Muscle of leg (tissue), 11 donors: Measurements from ENCODE around the gene RFTN1. TPM values are rescaled to one million over a fixed set of nuclear protein-coding genes. Genes with fewer than 3 reads are reported as not detected.

Experiments
- DNase-seq: peaks from one replicate; pipeline ENCODE4 v3.0.0; 2013
- H3K27ac ChIP-seq: one replicate; pipeline ENCODE4 v1.5.1; 2013; ENCODE audit warnings: mild to moderate bottlenecking, low read length, control low read depth
- H3K27me3 ChIP-seq: one replicate; pipeline ENCODE4 v1.6.1; 2013; ENCODE audit warnings: low read length; ENCODE audit not compliant: control insufficient read depth, insufficient read depth
- H3K36me3 ChIP-seq: one replicate; pipeline ENCODE4 v1.6.1; 2013; ENCODE audit warnings: low read length; ENCODE audit not compliant: control insufficient read depth, insufficient read depth
- H3K4me1 ChIP-seq: one replicate; pipeline ENCODE4 v1.6.1; 2013; ENCODE audit warnings: low read length; ENCODE audit not compliant: control insufficient read depth, insufficient read depth
- H3K4me3 ChIP-seq: one replicate; pipeline ENCODE4 v1.5.1; 2013; ENCODE audit warnings: low read length, control low read depth
- H3K9me3 ChIP-seq: replicated peaks from 2 replicates; pipeline ENCODE4 v1.6.1; 2013; ENCODE audit warnings: low read depth, low read length; ENCODE audit not compliant: control insufficient read depth
- WGBS: methylation state at CpG from one replicate; pipeline ENCODE4 v1.1.5; 2013; ENCODE audit warnings: missing lambda C conversion rate; ENCODE audit not compliant: insufficient coverage; 5-methylcytosine and 5-hydroxymethylcytosine counted together
- polyA plus RNA-seq, 8 donors: library from polyadenylated mRNA; unstranded; fragments of 120-200 nt; gene quantifications; one replicate each; pipeline versions ENCODE4 v1.2.1 to v1.2.3, GENCODE V29; 2013; ENCODE audit warnings: inconsistent platforms in 1 of 8, low replicate concordance in 1 of 8; ENCODE audit not compliant: insufficient read length in 8 of 8, insufficient read depth in 1 of 8
- total RNA-seq: library from RNA; stranded (reverse); fragments of 120-200 nt; gene quantifications from one replicate; pipeline ENCODE4 v1.2.4, GENCODE V29; 2013

RFTN1 gene
- total and polyA plus RNA-seq, 9 donors, result 15.0 to 19.2 (median 15.6) TPM

DNA sequence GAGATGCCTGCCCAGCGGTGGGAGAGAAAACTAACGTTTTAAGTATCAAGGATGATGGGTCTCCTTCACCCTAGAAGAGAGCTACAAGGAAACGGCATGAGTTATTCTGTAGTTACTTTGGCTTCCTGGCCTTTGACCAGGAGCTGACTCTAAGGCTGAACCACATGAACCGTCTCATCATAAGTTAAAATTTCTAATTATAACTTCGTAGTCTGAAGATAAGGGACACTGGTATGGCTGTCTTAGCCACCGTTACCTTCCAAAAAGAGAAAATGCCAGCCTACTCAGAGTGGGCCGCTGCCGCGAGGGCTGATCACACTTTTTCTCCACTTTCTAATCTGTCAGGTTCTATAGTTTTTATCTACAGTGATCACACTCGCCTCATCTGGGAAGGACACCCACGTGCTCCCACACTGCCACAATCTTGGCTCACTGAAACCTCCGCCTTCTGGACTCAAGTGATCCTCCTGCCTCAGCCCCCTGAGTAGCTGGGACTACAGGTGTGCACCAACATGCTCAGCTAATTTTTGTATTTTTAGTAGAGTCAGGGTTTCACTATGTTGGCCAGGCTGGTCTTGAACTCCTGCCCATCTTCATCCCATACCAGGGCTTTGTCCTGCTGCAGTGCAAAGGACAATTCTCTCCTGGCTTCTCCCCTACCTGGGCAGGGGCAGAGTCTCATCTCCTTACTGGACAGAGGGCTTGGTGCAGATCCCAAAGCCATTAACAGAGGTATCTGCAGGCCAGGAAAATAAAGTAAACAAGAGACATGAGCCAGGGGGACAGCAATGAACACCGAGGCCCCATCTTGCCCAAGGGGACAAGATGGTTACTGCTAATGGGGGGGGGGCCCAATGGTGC, 73.4 kb downstream of the RFTN1 start:
- no peaks in the 10 kb centered on the region for H3K9me3 ChIP-seq
- no peak overlapping the region for H3K4me3 ChIP-seq
- no peaks in the 10 kb centered on the region for H3K27me3 ChIP-seq
- no peaks in the 10 kb centered on the region for H3K36me3 ChIP-seq
- WGBS, result 90% methylated on average over 7 of the region's 13 CpGs
- no peak for DNase-seq
- H3K27ac ChIP-seq, result no peak overlapping the region
- no peaks in the 10 kb centered on the region for H3K4me1 ChIP-seq

DNA sequence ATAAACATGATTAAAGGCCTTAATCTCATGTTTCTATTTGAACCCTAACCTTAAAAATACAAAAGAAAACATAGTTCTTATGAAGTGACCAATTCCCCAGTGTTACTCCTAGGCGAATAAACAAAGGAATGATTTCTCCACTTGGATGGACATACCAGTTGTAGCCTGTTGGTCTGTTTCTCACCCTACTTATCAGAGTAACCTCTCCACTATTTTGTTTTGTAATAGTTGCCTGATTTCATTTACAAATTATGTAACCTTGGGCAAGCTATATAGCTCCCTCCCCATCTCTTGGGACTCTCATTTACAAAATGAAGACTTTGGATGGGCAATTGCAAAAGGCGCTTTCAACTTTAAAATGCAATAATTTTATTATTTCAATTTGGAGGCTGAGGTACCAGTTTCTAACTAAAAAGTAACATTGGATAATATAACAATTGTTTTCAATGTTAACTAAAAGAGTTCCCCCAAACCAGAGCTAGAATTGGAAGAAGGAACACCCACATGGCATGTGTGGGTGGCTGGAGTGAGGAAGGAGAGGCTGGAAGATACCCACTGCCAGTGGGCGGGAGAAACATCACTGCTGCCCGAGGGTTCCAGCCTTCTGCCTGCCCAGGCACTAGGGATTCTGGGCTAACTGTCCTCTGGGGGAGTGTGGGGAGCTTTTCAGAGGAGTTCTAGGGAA, 74.2 kb downstream of the RFTN1 start:
- no peaks in the 10 kb centered on the region for H3K4me1 ChIP-seq
- H3K27ac ChIP-seq, result no peak overlapping the region

DNA sequence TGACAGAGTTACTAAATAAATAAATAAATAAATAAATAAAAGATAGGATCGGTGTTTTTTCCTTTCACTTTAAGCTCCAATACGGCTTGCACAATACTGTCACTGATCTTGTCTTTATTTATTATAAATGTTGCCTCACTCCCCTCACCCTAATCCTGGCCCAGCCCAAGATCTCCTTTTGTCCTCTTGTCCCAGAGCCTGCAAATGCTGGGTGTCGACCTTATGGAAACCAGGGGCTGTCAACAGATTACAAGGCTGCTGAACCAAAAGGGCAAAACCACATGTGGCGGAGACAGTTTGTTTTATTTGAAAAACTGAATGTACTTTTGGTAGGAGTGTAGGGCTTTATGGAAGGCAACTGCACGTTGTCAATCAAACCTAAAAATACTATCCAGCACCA, 75.9 kb downstream of the RFTN1 start:
- no peak overlapping the region for H3K4me3 ChIP-seq
- no peaks in the 10 kb centered on the region for H3K4me1 ChIP-seq
- no CpG with 5 or more reads among the region's 5 CpGs for WGBS
- H3K27ac ChIP-seq, result no peak overlapping the region
- H3K27me3 ChIP-seq, result no peaks in the 10 kb centered on the region
- no peak for DNase-seq
- no peaks in the 10 kb centered on the region for H3K9me3 ChIP-seq
- H3K36me3 ChIP-seq, result no peaks in the 10 kb centered on the region

More for the DNA sequence above, 74.2 kb downstream of the RFTN1 start:
- no peaks in the 10 kb centered on the region for H3K27me3 ChIP-seq
- no peak overlapping the region for H3K4me3 ChIP-seq
- WGBS, result 83% methylated on average over 2 of the region's 4 CpGs
- no peaks in the 10 kb centered on the region for H3K36me3 ChIP-seq
- H3K9me3 ChIP-seq, result no peaks in the 10 kb centered on the region
- DNase-seq, result no peak

DNA sequence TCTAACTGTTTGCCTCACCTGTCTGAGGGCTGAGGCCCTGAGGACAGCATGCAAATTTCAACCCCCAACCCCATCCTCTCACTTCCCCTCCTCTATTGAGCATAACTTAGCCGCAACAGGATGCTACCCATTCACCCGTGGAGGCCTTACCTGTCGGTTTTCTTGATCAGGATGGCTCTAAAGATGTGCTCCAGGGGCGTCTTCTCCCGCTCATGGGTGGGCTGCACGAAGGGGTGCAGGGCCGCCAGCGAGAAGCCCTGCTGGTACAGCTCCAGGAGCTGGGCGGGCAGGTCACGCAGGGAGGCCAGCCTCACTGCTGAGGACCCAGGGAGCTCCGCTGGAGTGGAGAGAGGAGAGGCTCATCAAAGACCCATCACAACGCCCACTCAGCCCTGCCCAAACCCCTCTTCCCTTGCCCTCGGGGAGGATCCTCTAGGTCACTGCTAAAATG, 79.8 kb downstream of the RFTN1 start:
- Histone ChIP-seq H3K9me3 (no peaks in the 10 kb centered on the region), H3K27me3 (no peaks in the 10 kb centered on the region), H3K27ac (no peak overlapping the region), H3K4me3 (no peak overlapping the region), H3K4me1 (no peaks in the 10 kb centered on the region), H3K36me3 (no peaks in the 10 kb centered on the region)
- WGBS, result 88% methylated on average over 11 of the region's 13 CpGs
- no peak for DNase-seq

DNA sequence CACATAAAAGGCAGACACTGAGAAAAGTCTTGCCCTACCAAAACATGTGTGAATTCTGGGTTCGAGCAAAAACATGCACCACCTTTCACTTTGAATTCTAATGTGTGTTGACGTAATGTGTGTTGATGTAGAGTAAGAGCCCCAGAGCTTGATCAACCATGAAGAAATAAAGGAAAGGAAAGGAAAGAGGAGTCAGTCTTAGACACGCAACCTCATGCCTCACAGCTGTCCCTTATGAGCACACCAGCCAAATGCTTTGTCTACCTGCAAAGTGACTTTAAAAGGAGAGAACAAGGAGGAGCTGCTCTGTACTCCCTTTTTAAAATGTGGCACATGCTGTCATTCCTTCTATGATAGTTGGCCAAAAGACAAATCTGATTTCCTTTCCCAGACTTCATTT, 80.8 kb downstream of the RFTN1 start:
- Histone ChIP-seq H3K27me3 (no peaks in the 10 kb centered on the region), H3K9me3 (no peaks in the 10 kb centered on the region), H3K4me1 (no peaks in the 10 kb centered on the region), H3K4me3 (no peak overlapping the region), H3K27ac (no peak overlapping the region), H3K36me3 (no peaks in the 10 kb centered on the region)
- DNase-seq, result no peak
- WGBS, result no CpG with 5 or more reads among the region's 3 CpGs

DNA sequence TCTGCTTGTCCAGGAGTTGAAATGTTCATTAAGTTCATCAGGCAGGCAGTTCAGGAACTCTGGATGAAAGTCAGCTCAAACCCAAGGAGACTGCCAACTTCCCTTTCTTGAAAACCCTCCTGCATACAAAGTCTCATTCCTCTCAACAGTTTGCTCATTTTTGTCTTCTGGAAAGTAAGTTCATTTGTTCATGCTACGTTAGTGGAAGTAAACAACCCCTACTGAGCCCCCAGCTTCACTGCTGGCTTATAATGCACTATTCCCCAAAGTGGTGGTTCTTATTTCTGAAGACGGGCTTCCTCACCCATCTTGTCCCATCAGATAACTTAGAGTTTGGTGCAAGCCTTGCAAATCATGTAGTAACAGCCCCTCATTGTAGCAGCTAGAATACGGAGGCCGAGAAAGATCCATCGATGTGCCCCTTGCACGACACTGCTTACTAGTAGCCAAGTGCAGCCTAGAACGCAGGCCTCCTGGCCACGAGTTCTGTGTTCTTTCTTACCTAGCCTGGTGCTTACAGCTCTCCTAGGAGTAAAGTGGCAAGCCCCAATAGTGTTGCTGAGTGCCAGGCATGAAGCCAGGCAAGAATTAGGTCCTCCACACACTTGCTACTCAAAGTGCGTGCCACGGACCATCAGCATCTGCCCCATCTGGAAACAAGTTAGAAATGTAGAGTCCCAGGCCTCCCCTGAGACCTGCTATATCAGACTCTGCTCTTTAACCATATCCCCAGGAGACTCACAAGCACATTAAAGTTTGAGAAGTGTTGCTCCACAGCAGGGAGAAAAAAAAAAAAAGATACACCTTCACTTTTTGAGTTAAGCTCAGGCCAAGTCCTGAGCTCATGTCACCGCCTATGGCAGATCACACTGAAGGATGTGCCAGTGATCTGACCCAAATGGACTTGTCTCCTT, 82.5 kb downstream of the RFTN1 start:
- 78% methylated on average over 9 of the region's 11 CpGs for WGBS
- Histone ChIP-seq H3K27me3 (no peaks in the 10 kb centered on the region), H3K36me3 (no peaks in the 10 kb centered on the region), H3K4me3 (no peak overlapping the region), H3K27ac (no peak overlapping the region), H3K4me1 (no peaks in the 10 kb centered on the region), H3K9me3 (no peaks in the 10 kb centered on the region)
- DNase-seq, result no peak

DNA sequence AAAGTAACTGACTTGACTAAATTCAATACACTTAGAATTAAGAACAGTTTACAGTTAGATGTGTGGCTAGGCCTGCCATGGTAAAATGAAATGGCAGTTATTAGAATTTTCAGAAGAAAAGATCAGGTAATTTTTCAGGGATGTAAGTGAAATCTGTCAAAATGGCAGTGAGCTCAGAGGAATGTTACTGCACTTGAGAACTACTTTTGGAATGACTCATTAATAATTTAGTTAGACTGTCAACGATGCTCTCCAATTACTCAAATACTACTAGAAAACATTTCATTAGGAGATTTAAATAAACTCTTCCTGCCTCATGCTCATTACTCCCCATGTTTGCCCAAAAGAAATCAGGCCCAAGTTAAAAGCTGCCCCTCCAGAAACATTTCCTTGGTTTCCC, 84.4 kb downstream of the RFTN1 start:
- no peak for DNase-seq
- no peaks in the 10 kb centered on the region for H3K4me1 ChIP-seq
- H3K4me3 ChIP-seq, result no peak overlapping the region
- no peaks in the 10 kb centered on the region for H3K27me3 ChIP-seq
- no peaks in the 10 kb centered on the region for H3K9me3 ChIP-seq
- no peak overlapping the region for H3K27ac ChIP-seq
- no peaks in the 10 kb centered on the region for H3K36me3 ChIP-seq
- WGBS, result no CpG with 5 or more reads among the region's 1 CpG

DNA sequence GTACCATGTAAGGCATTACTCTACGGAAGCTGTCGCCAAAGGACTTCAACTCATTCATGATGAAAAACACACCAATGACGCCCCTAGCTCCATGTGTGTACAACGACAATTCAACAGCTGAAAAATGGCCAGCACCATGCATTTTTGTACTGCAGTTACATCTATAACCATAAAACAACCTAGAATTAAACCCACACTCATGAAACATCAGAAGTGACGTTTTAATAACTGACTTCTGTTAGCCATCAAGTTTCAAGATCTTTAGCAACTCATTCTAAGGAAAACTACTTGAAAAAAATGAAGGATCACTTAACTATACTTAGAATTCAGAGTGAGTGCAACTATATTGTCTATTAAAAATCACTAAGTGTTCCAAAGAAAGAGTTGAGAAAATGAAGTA, 84.9 kb downstream of the RFTN1 start:
- H3K4me3 ChIP-seq, result no peak overlapping the region
- no peak for DNase-seq
- H3K27ac ChIP-seq, result no peak overlapping the region
- WGBS, result 54% methylated on average over 3 of the region's 5 CpGs
- no peaks in the 10 kb centered on the region for H3K4me1 ChIP-seq
- no peaks in the 10 kb centered on the region for H3K9me3 ChIP-seq
- no peaks in the 10 kb centered on the region for H3K36me3 ChIP-seq
- no peaks in the 10 kb centered on the region for H3K27me3 ChIP-seq

DNA sequence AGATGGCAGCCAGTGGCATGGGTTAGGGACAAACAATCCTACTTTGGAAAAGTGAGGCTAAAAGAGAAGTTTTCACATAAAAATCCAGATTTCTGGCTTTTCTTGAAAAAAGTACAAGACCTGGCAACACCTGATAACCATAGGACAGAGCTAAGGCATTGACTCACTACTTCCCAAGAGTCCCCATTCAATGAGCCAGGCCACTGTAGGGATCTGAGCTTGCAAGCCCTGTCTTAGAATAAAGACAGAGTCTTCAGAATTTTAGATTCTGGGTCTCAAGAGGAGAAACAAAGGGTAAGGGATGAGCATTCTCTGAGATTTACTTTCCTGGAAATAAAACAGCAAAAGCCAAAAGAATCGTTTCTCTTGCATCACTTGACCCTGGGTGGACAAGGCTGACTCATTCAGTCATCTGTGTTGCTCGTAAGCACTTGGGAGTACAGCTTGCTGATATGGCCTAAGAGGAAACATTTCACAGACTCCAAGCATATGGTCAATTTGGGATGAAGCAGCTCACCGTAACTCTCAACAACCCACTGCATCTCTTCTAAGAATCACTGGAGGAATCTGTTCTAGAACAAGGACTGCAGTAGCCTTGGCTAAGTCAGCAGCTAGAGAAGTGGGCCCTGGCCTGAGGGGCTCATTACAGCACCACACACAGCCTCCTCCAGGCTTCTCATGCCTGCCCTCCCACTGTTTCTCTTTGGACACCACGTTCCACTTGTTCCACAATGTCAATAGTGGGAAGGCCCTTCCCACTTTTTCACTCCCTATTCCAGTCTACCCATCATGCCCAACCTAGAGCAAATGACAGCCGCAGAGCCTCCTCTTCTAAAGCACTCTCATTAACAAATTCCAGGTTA, 86.2 kb downstream of the RFTN1 start:
- H3K27ac ChIP-seq, result no peak overlapping the region
- DNase-seq, result peak; percentile 39
- no peaks in the 10 kb centered on the region for H3K27me3 ChIP-seq

More for the DNA sequence above, 86.2 kb downstream of the RFTN1 start:
- Histone ChIP-seq H3K4me1 (no peaks in the 10 kb centered on the region), H3K4me3 (no peak overlapping the region), H3K9me3 (no peaks in the 10 kb centered on the region), H3K36me3 (no peaks in the 10 kb centered on the region)
- 64% methylated on average over 3 of the region's 5 CpGs for WGBS
